DOHH2 (cell line): ENCODE measurements around the gene GALNT14.

Experiments used
- H3F3A ChIP-seq: fragments of 200-600 bp; sonication (generic), shearing (Covaris generic); 2 replicates; pipeline ENCODE4 v1.6.0; 2016; ENCODE audit warnings: antibody characterized with exemption, mild to moderate bottlenecking; ENCODE audit not compliant: control insufficient read depth, insufficient read depth
- H3K27ac ChIP-seq: fragments of 200-600 bp; sonication (generic); 2 replicates; pipeline ENCODE4 v1.5.1; 2014; ENCODE audit warnings: low read depth, mild to moderate bottlenecking, low read length, moderate library complexity
- H3K27me3 ChIP-seq: fragments of 200-600 bp; sonication (generic); 2 replicates; pipeline ENCODE4 v1.6.1; 2014; ENCODE audit warnings: mild to moderate bottlenecking, low read length, mixed read lengths; ENCODE audit not compliant: control insufficient read depth
- H3K36me3 ChIP-seq: fragments of 200-600 bp; sonication (generic); 2 replicates; pipeline ENCODE4 v1.6.1; 2014; ENCODE audit warnings: mild to moderate bottlenecking, low read length, moderate library complexity, mixed read lengths; ENCODE audit not compliant: control insufficient read depth
- H3K4me1 ChIP-seq: fragments of 200-600 bp; sonication (generic); 2 replicates; pipeline ENCODE4 v1.6.1; 2014; ENCODE audit warnings: mild to moderate bottlenecking, low read length, mixed read lengths; ENCODE audit not compliant: control insufficient read depth
- H3K4me2 ChIP-seq: fragments of 200-600 bp; sonication (generic); 2 replicates; pipeline ENCODE4 v1.6.0; 2014; ENCODE audit warnings: mild to moderate bottlenecking, low read length, moderate library complexity
- H3K4me3 ChIP-seq: fragments of 200-600 bp; sonication (generic); 2 replicates; pipeline ENCODE4 v1.5.1; 2014; ENCODE audit warnings: mild to moderate bottlenecking, low read length, mixed read lengths
- H3K79me2 ChIP-seq: fragments of 200-600 bp; sonication (generic); 2 replicates; pipeline ENCODE4 v1.6.1; 2014; ENCODE audit warnings: mild to moderate bottlenecking, low read length, mixed read lengths; ENCODE audit not compliant: control insufficient read depth
- H3K9me2 ChIP-seq: fragments of 200-600 bp; sonication (generic); replicated peaks from 2 replicates; pipeline ENCODE4 v1.6.1; 2014; ENCODE audit warnings: mild to moderate bottlenecking, low read length, mixed read lengths; ENCODE audit not compliant: control insufficient read depth
- H3K9me3 ChIP-seq: fragments of 200-600 bp; sonication (generic); 2 replicates; pipeline ENCODE4 v1.6.1; 2014; ENCODE audit warnings: antibody characterized with exemption, low read length, mixed read lengths; ENCODE audit not compliant: control insufficient read depth, insufficient read depth
- H4K20me1 ChIP-seq: fragments of 200-600 bp; sonication (generic); 2 replicates; pipeline ENCODE4 v1.6.0; 2014; ENCODE audit warnings: low read depth, mild to moderate bottlenecking, antibody characterized with exemption, low read length, moderate library complexity; ENCODE audit not compliant: control insufficient read depth, insufficient read depth
- EZH2phosphoT487 ChIP-seq: fragments of 200-600 bp; sonication (generic); IDR thresholded peaks from 2 replicates; pipeline ENCODE4 v1.6.1; 2017; ENCODE audit warnings: borderline replicate concordance, mild to moderate bottlenecking, antibody characterized with exemption, low read length, moderate library complexity, mixed read lengths
- TF ChIP-seq, protein P1 (sequence below): fragments of 200-600 bp; sonication (generic); IDR thresholded peaks from one replicate; pipeline ENCODE4 v1.5.1; 2014; ENCODE audit warnings: antibody characterized with exemption, mild to moderate bottlenecking, low read depth, low read length; ENCODE audit not compliant: poor library complexity, severe bottlenecking

GALNT14 gene

GRCh38 chr2:31052284-31052683, 86.0 kb downstream of the GALNT14 start:
- TF ChIP-seq EZH2phosphoT487: no peak
- TF ChIP-seq, protein P1, sequence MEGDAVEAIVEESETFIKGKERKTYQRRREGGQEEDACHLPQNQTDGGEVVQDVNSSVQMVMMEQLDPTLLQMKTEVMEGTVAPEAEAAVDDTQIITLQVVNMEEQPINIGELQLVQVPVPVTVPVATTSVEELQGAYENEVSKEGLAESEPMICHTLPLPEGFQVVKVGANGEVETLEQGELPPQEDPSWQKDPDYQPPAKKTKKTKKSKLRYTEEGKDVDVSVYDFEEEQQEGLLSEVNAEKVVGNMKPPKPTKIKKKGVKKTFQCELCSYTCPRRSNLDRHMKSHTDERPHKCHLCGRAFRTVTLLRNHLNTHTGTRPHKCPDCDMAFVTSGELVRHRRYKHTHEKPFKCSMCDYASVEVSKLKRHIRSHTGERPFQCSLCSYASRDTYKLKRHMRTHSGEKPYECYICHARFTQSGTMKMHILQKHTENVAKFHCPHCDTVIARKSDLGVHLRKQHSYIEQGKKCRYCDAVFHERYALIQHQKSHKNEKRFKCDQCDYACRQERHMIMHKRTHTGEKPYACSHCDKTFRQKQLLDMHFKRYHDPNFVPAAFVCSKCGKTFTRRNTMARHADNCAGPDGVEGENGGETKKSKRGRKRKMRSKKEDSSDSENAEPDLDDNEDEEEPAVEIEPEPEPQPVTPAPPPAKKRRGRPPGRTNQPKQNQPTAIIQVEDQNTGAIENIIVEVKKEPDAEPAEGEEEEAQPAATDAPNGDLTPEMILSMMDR: no peak
- Histone ChIP-seq H3K9me2 (no peaks in the 10 kb centered on the region), H3K27me3 (no peaks in the 10 kb centered on the region), H3K4me3 (no peak overlapping the region), H3F3A (no peaks in the 10 kb centered on the region), H3K36me3 (no peaks in the 10 kb centered on the region), H3K4me2 (no peak overlapping the region), H3K27ac (no peak overlapping the region), H3K79me2 (no peaks in the 10 kb centered on the region), H3K4me1 (no peaks in the 10 kb centered on the region), H3K9me3 (no peaks in the 10 kb centered on the region), H4K20me1 (no peaks in the 10 kb centered on the region)

DNA sequence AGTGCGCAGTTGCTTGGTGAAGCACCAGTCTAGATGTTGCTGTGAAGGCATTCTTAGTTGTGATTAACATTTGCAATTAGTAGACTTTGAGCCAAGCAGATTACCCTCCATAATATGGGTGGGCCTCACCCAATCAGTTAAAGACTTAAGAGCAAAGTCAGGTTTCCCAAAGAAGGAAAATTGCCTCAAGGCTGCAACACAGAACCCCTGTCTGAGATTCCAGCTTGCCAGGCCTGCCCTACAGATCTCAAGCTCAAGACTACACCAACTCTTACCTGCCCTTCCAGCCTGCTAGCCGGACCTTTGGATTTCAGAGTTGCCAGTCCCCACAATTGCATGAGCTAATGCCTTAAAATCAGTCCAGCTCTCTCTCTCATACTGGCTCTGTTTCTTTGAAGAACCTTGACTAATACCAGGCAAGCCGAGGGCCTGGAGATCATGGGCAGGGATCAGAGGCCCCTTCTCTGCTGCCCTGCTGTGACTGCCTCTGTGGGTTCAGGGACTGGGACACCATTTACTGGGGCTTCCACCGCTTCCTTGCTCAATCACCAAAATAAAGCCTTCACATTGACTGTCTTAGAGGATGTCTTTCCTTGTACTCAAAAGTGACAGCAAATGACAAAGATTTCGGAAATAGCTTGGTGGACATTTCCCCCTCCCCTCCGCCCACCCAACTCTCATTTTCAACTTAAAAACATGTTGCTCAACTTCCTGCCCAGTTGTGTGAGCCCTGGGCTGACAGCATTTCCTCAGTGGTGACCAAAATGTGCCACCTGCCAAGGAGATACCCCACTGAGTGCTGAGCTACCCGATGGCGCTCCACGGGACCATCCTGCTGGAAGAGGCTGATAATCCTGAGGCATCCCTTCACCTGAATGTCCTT, 86.7 kb downstream of the GALNT14 start:
- Histone ChIP-seq H3F3A (no peaks in the 10 kb centered on the region), H4K20me1 (no peaks in the 10 kb centered on the region), H3K27ac (no peak overlapping the region), H3K9me2 (no peaks in the 10 kb centered on the region), H3K27me3 (no peaks in the 10 kb centered on the region), H3K4me2 (no peak overlapping the region), H3K4me1 (no peaks in the 10 kb centered on the region), H3K4me3 (no peak overlapping the region), H3K9me3 (no peaks in the 10 kb centered on the region), H3K36me3 (no peaks in the 10 kb centered on the region), H3K79me2 (no peaks in the 10 kb centered on the region)
- TF ChIP-seq, protein P1: no peak
- no peak for TF ChIP-seq EZH2phosphoT487

DNA sequence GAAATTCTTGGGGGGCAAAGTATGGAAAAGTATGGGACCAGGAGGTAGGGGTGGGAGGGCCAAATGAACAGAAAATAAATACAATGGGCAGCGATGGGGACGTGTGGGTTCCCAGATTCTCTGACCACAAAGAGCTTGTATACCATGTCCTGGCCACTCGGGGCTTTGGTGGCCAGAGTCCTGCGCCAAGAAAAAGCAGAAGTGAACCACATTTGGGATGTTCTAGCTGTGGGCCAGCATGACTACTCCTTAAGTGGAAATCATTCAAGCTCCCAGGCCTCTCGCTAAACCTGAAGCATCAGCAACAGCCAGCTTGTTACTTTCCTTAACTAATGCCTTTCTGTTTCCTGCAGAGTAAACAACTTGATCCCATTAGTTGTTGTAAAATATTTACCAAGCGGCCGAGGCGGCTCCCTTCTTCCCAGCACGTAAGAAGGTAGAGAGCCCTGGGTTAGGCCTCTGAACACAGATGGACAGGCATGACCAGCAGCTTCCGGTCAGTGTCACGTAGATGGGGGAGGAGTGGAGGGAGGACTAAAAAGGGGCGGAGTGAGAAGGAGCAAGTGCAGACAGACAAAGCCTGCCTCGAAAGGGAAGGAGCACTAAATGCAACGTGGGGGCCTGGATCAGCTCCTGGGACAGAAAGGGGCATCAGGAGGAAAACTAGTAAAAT, 88.2 kb downstream of the GALNT14 start:
- TF ChIP-seq EZH2phosphoT487: no peak
- TF ChIP-seq, protein P1: no peak

More for the DNA sequence above, 88.2 kb downstream of the GALNT14 start:
- Histone ChIP-seq H3K9me3 (no peaks in the 10 kb centered on the region), H3K4me1 (no peaks in the 10 kb centered on the region), H3K4me3 (no peak overlapping the region), H3K9me2 (no peaks in the 10 kb centered on the region), H3K27me3 (no peaks in the 10 kb centered on the region), H3K4me2 (no peak overlapping the region), H3K36me3 (no peaks in the 10 kb centered on the region), H3F3A (no peaks in the 10 kb centered on the region), H3K79me2 (no peaks in the 10 kb centered on the region), H4K20me1 (no peaks in the 10 kb centered on the region), H3K27ac (no peak overlapping the region)
